CD4-positive, alpha-beta T cell treated with Interleukin-6 at 100 ng/mL for 8 hours (primary cell): ENCODE measurements around the gene TRNAU1AP.
"Not testable (repeated sequence)": the region's sequence is repeated elsewhere in the genome, so short reads cannot be mapped to it uniquely, and the experiment has no call there.

Experiments used
- DNase-seq: peaks from one replicate; pipeline ENCODE4 v3.0.0-alpha.2; 2020; ENCODE audit warnings: mixed read lengths, low spot score

The TRNAU1AP gene

GRCh38 chr1:28552758-28553663 lies at the start of gene TRNAU1AP:
Gene TRNAU1AP, plus strand, starts transcription at chr1:28553085. Its CDS starts 26 bp downstream, at chr1:28553111.
- DNase-seq: peak; percentile 97

GRCh38 chr1:28503117-28503516 lies 49.8 kb upstream of the TRNAU1AP start:
- DNase-seq: no peak

- peak; percentile 97 for DNase-seq
These were observed 47.3 kb upstream of the TRNAU1AP start, which contains the start of gene RCC1 for GRCh38 chr1:28505406-28506187. Gene RCC1, plus strand, starts transcription at chr1:28506043. Its CDS starts 23,824 bp downstream, at chr1:28529867.

- DNase-seq: no peak
These were observed 46.0 kb upstream of the TRNAU1AP start for GRCh38 chr1:28506907-28507246.

- DNase-seq: no peak
These were observed 45.6 kb upstream of the TRNAU1AP start for GRCh38 chr1:28507247-28507645.

- DNase-seq: no peak
These were observed 45.0 kb upstream of the TRNAU1AP start for GRCh38 chr1:28507646-28508434.

- no peak for DNase-seq
These were observed 44.5 kb upstream of the TRNAU1AP start for GRCh38 chr1:28508435-28508754.

- no peak for DNase-seq
These were observed 43.1 kb upstream of the TRNAU1AP start for GRCh38 chr1:28509705-28510272.

- DNase-seq: no peak
These were observed 42.5 kb upstream of the TRNAU1AP start for GRCh38 chr1:28510273-28510969.

GRCh38 chr1:28510970-28511440 lies 41.9 kb upstream of the TRNAU1AP start:
- DNase-seq: no peak

- DNase-seq: no peak
These were observed 40.8 kb upstream of the TRNAU1AP start for GRCh38 chr1:28512058-28512611.

GRCh38 chr1:28514445-28514933 lies 38.4 kb upstream of the TRNAU1AP start:
- not testable (repeated sequence) for DNase-seq

- DNase-seq: no peak
These were observed 36.3 kb upstream of the TRNAU1AP start for GRCh38 chr1:28516518-28516956.

GRCh38 chr1:28517649-28517999 lies 35.3 kb upstream of the TRNAU1AP start:
- DNase-seq: no peak

GRCh38 chr1:28518000-28518744 lies 34.7 kb upstream of the TRNAU1AP start:
- peak; percentile 84 for DNase-seq

GRCh38 chr1:28518745-28519341 lies 34.0 kb upstream of the TRNAU1AP start:
- DNase-seq: no peak

GRCh38 chr1:28519946-28520725 lies 32.7 kb upstream of the TRNAU1AP start:
- no peak for DNase-seq

- not testable (repeated sequence) for DNase-seq
These were observed 32.1 kb upstream of the TRNAU1AP start for GRCh38 chr1:28520796-28521195.
